HEK293T (cell line): ENCODE results near the gene DMC1.

Experiments used
- CTCF ChIA-PET: fragments of 350-600 bp; formaldehyde crosslinking; extraction: SDS; loops from one replicate; lab custom pipeline; 2021; ENCODE audit warnings: antibody characterized with exemption, inconsistent platforms; lab: Yijun Ruan, JAX
- POLR2A ChIA-PET: fragments of 350-600 bp; formaldehyde crosslinking; extraction: SDS; loops from one replicate; lab custom pipeline; 2020; ENCODE audit warnings: antibody characterized with exemption, inconsistent platforms; lab: Yijun Ruan, JAX
- DNase-seq: peaks from one replicate; pipeline ENCODE4 v3.0.0; 2012; ENCODE audit warnings: mixed read lengths; ENCODE audit errors: extremely low spot score
- ARNT ChIP-seq: fragments of 450-650 bp; IDR thresholded peaks from 2 replicates; pipeline ENCODE4 v1.6.1; 2017; ENCODE audit warnings: mild to moderate bottlenecking
- BHLHE40 ChIP-seq: fragments of 450-650 bp; IDR thresholded peaks from 2 replicates; pipeline ENCODE4 v1.6.1; 2016; ENCODE audit warnings: mild to moderate bottlenecking, moderate library complexity, borderline replicate concordance
- CTBP1 ChIP-seq: fragments of 450-650 bp; IDR thresholded peaks from 2 replicates; pipeline ENCODE4 v1.6.1; 2016; ENCODE audit warnings: borderline replicate concordance
- ELF4 ChIP-seq: fragments of 450-650 bp; IDR thresholded peaks from 2 replicates; pipeline ENCODE4 v1.6.1; 2017; ENCODE audit warnings: antibody characterized with exemption
- FOXA1 ChIP-seq: fragments of 450-650 bp; IDR thresholded peaks from 2 replicates; pipeline ENCODE4 v1.6.1; 2016; ENCODE audit warnings: mild to moderate bottlenecking
- FOXK2 ChIP-seq: fragments of 450-650 bp; IDR thresholded peaks from 2 replicates; pipeline ENCODE4 v1.6.1; 2016; ENCODE audit warnings: mild to moderate bottlenecking
- FOXM1 ChIP-seq: fragments of 450-650 bp; IDR thresholded peaks from 2 replicates; pipeline ENCODE4 v1.6.1; 2017; ENCODE audit warnings: mild to moderate bottlenecking, borderline replicate concordance
- HDGF ChIP-seq: fragments of 450-650 bp; IDR thresholded peaks from 2 replicates; pipeline ENCODE4 v1.6.1; 2017; ENCODE audit warnings: antibody characterized with exemption, borderline replicate concordance
- L3MBTL2 ChIP-seq: fragments of 450-650 bp; conservative IDR thresholded peaks from 2 replicates; pipeline ENCODE4 v1.6.1; 2016; ENCODE audit warnings: mild to moderate bottlenecking
- LEF1 ChIP-seq: fragments of 450-650 bp; IDR thresholded peaks from 2 replicates; pipeline ENCODE4 v1.6.1; 2017; ENCODE audit warnings: mild to moderate bottlenecking, borderline replicate concordance
- NFRKB ChIP-seq: fragments of 450-650 bp; IDR thresholded peaks from 2 replicates; pipeline ENCODE4 v1.6.1; 2016; ENCODE audit warnings: mild to moderate bottlenecking, moderate library complexity
- SP1 ChIP-seq: fragments of 450-650 bp; IDR thresholded peaks from 2 replicates; pipeline ENCODE4 v1.6.1; 2017
- SUZ12 ChIP-seq: fragments of 450-650 bp; IDR thresholded peaks from 2 replicates; pipeline ENCODE4 v1.6.1; 2016; ENCODE audit warnings: mild to moderate bottlenecking
- TARDBP ChIP-seq: fragments of 450-650 bp; IDR thresholded peaks from 2 replicates; pipeline ENCODE4 v1.6.1; 2016
- ZNF384 ChIP-seq: fragments of 450-650 bp; IDR thresholded peaks from 2 replicates; pipeline ENCODE4 v1.6.1; 2016
- TF ChIP-seq, protein P1 (sequence below): fragments of 450-650 bp; IDR thresholded peaks from 2 replicates; pipeline ENCODE4 v1.6.1; 2016

Gene DMC1

DNA sequence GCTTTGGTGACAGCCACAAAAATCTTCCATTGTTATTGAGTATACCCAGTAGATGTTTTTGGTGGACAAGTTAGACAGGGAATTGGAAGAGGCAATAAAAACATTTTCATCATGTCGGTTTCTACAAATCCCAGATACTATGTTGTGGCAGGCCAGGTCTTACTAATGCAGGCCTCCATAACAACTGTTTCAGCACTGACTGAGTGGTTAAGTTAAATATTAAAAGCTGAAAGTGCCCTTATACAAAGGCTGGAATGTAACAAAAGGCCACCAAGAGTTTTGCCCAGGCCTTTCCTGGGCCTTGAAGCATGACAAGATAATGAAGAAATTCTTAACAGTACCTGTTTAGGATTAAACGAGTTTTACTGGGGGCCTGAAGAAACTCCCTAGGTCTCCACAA, 29.3 kb downstream of the DMC1 start:
- POLR2A ChIA-PET = no interaction called here
- DNase-seq = no peak
- TF ChIP-seq FOXM1 = no peak
- TF ChIP-seq BHLHE40 = no peak
- TF ChIP-seq HDGF = no peak
- no peak for TF ChIP-seq CTBP1
- no peak for TF ChIP-seq ARNT
- no peak for TF ChIP-seq FOXK2
- TF ChIP-seq TARDBP = no peak
- TF ChIP-seq, protein P1, sequence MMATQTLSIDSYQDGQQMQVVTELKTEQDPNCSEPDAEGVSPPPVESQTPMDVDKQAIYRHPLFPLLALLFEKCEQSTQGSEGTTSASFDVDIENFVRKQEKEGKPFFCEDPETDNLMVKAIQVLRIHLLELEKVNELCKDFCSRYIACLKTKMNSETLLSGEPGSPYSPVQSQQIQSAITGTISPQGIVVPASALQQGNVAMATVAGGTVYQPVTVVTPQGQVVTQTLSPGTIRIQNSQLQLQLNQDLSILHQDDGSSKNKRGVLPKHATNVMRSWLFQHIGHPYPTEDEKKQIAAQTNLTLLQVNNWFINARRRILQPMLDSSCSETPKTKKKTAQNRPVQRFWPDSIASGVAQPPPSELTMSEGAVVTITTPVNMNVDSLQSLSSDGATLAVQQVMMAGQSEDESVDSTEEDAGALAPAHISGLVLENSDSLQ = no peak
- TF ChIP-seq LEF1 = no peak
- no peak for TF ChIP-seq NFRKB
- no peak for TF ChIP-seq ZNF384
- TF ChIP-seq SUZ12 = no peak
- no peak for TF ChIP-seq ELF4
- no peak for TF ChIP-seq L3MBTL2
- TF ChIP-seq SP1 = no peak
- no peak for TF ChIP-seq FOXA1
- CTCF ChIA-PET = interaction anchor here (0.6 kb wide), 1 partner anchor 25 kb away, joined by 3 read pairs; no protein-coding TSS in a partner anchor

DNA sequence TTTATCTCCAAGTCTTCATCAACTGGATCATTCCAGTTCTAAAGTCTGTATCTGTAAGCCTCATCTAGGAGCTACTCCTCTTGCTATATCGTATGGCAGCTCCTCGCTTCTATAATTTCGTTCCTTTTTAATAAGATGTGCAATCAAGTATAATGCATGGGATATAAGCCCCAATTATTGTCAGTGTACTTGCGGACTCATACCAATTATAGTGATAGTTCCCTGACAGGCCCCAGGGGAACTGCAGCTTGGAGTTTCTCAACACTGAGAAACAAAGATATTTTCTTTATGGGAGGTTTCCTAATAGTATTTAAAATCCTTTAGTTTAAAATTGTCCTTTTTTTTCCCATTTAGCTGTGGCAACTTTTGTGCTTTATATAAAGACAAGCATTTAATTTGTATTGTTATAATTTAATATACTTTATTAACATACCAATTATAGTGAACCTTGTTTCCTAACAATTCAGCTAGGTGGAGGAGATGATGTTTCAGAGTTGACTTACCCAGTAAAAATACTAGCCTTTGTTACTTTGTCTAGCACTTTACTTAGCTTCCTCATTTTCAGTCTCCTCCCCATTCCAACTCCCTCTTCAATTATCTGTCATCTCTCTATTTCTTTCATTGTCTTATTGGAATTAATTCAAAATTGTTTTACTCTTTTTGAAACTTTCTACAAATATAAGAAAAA, 38.6 kb downstream of the DMC1 start:
- TF ChIP-seq BHLHE40 (no peak), CTBP1 (no peak), FOXA1 (no peak), ZNF384 (no peak), ELF4 (no peak), LEF1 (no peak), FOXM1 (no peak), FOXK2 (no peak), HDGF (no peak), L3MBTL2 (no peak), NFRKB (no peak)
- DNase-seq = no peak
- ChIA-PET POLR2A (interaction anchor here (0.7 to 0.8 kb wide), 2 partner anchors 9 to 36 kb away, joined by 3 to 4 read pairs; no protein-coding TSS in a partner anchor), CTCF (interaction anchor here (0.6 kb wide), 1 partner anchor 40 kb away, joined by 3 read pairs; no protein-coding TSS in a partner anchor)

DNA sequence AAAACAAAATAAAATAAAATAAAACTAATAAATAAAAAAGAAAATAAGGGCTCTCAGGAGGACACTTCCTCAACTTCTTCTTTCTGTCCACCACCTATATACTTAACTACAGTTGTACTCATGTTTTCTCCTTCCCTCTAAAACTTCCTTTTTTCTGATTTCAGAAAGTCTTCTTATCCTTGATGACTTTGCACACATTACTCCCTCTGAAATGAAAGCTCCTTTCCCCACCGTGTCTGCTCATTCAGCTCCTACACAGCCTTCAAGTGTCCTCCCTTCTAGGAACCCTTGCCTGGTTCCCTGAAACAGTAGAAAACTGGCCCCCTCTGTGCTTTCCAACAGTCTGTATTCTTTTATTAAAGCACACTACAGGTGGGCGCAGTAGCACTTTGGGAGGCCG, 45.6 kb downstream of the DMC1 start:
- TF ChIP-seq ELF4 = no peak
- TF ChIP-seq FOXA1 = no peak
- TF ChIP-seq FOXM1 = no peak
- TF ChIP-seq SP1 = no peak
- TF ChIP-seq, protein P1 = no peak
- TF ChIP-seq SUZ12 = no peak
- TF ChIP-seq FOXK2 = no peak
- no peak for TF ChIP-seq NFRKB
- TF ChIP-seq HDGF = no peak
- no peak for TF ChIP-seq ARNT
- TF ChIP-seq BHLHE40 = no peak
- no peak for TF ChIP-seq LEF1
- no peak for TF ChIP-seq CTBP1
- DNase-seq = no peak
- ChIA-PET CTCF (interaction anchor here (1.0 kb wide), 1 partner anchor 12 kb away, joined by 3 read pairs; no protein-coding TSS in a partner anchor), POLR2A (no interaction called here)

GRCh38 chr22:38523479-38523878, 46.5 kb downstream of the DMC1 start:
- ChIA-PET CTCF (interaction anchor here (0.6 to 1.0 kb wide), 2 partner anchors 11 to 261 kb away, joined by 3 read pairs; no protein-coding TSS in a partner anchor), POLR2A (interaction anchor here (0.9 to 1.6 kb wide), 6 partner anchors 8 to 996 kb away, joined by 3 to 5 read pairs (median 4); partner anchors contain the start of genes ATF4 and DMC1)
- TF ChIP-seq CTBP1 (no peak), LEF1 (no peak), ARNT (no peak), FOXA1 (no peak), ZNF384 (no peak), L3MBTL2 (no peak), TARDBP (no peak), ELF4 (no peak), NFRKB (no peak), HDGF (no peak), FOXM1 (no peak), BHLHE40 (no peak), SP1 (no peak), FOXK2 (no peak), SUZ12 (no peak)
- TF ChIP-seq, protein P1 = no peak
- DNase-seq = no peak

DNA sequence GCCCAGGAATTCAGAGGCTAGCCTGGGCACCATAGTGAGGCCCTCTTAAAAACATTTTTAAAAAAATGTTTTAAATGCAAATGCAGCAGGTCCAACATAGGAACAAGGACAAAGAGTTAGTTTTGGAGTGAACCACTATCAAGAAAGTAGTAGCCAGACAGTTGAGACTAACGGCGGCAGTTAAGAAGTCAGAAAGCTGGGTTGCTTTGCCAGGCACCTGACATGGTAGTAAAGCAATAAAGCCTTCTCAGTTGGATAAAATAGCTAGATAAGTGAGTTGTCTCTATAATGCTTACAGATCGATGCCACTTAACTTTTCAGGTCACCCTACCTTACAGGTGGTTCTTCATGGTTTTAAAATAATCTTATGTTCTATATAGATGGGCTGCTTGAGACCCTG, 47.0 kb downstream of the DMC1 start:
- no peak for DNase-seq
- CTCF ChIA-PET = interaction anchor here (0.5 to 1.7 kb wide), 2 partner anchors 12 to 194 kb away, joined by 3 to 4 read pairs; no protein-coding TSS in a partner anchor
- POLR2A ChIA-PET = interaction anchor here (0.9 to 1.6 kb wide), 5 partner anchors 8 to 997 kb away, joined by 3 to 5 read pairs (median 4); partner anchors contain the start of genes ATF4 and DMC1
- TF ChIP-seq L3MBTL2 (no peak), ZNF384 (no peak), TARDBP (no peak), NFRKB (no peak), FOXA1 (no peak), SP1 (no peak), CTBP1 (no peak), ARNT (no peak), HDGF (no peak), FOXM1 (no peak), FOXK2 (no peak), BHLHE40 (no peak), SUZ12 (no peak), ELF4 (no peak), LEF1 (no peak)
- TF ChIP-seq, protein P1 = no peak
